Measurements from ENCODE around the gene TNNC1.

Gene TNNC1

DNA sequence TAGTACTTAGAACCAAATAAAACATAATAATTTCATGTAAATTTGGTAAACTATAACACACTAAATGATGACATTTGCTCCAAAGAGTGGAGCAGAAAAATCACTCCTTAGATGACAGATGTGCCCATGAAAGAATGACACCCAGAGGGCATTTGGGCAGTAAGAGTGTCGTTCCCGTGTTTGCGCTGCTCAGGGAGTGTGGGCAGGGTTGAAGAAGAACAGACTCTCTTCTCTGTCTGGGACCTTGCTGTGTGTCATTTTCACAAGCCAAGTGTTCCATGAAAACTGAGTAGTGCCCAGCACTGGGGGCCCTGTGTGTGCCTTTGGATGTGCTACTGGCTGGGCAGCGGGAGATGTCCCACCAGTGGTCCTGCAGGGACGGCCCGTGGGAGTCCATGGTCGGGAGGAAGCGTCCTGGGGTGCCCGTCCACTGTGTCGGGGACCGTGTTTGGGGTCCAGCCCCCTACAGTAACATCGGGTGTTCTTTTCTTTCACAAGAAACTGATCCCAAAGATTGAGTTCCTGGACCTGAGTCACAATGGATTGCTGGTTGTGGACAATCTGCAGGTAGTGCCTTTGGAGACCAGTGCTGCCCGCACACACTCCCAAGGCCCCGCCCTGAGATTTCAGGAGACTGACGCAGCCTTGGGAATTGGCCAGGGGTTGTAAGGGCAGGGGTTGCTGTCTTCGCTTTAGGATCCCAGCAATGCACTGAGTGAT is 23.4 kb upstream of the TNNC1 start:
- TF ChIP-seq, protein P1, sequence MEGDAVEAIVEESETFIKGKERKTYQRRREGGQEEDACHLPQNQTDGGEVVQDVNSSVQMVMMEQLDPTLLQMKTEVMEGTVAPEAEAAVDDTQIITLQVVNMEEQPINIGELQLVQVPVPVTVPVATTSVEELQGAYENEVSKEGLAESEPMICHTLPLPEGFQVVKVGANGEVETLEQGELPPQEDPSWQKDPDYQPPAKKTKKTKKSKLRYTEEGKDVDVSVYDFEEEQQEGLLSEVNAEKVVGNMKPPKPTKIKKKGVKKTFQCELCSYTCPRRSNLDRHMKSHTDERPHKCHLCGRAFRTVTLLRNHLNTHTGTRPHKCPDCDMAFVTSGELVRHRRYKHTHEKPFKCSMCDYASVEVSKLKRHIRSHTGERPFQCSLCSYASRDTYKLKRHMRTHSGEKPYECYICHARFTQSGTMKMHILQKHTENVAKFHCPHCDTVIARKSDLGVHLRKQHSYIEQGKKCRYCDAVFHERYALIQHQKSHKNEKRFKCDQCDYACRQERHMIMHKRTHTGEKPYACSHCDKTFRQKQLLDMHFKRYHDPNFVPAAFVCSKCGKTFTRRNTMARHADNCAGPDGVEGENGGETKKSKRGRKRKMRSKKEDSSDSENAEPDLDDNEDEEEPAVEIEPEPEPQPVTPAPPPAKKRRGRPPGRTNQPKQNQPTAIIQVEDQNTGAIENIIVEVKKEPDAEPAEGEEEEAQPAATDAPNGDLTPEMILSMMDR (conservative IDR thresholded peaks at IDR 0.05): no peak
- no peak overlapping the region for H3K27ac ChIP-seq

GRCh38 chr3:52473026-52473425 is 19.2 kb upstream of the TNNC1 start:
- peak overlapping the region; percentile 98; the same call in 1 of the 2 replicates for H3K27ac ChIP-seq
- TF ChIP-seq, protein P1 (conservative IDR thresholded peaks at IDR 0.05): no peak

DNA sequence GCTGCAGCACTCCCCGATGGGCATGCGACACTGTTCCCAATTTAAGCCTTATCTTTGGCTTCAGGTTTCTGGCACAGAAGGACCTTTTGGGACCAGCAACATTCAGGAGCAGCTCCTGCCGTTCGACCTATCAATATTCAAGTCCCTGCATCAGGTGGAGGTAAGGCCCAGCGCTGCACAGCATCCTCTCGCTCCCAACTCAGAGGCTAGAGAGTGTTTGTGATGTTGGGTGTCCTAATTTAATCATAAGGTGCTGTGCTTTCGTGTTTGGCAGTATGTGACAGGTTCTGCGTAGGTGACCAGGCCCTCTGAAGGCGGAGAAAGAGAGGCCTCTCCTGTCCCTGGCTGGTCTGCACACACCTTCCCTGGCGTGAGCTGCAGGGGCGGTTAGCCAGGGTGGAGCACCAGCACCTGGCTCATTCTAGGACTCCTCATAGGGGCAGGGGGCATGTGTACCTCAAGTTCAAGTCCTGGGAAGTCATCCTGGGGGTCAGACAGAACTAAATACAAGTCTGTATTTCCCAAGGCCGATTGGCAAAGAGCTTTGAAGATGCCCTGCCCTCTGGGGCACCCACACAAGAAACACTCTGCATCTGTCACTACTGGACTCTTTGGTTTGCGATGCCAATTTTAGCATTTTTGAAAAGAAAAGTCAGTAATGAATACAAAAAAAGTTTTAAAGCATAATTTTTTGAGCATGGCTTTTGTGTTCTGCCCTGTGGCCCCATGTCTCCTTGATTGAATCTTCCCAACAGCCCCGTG is 18.6 kb upstream of the TNNC1 start:
- TF ChIP-seq, protein P1 (conservative IDR thresholded peaks at IDR 0.05): peak; percentile 20; the same call in 1 of the 2 replicates
- peak overlapping the region; percentile 98 for H3K27ac ChIP-seq

DNA sequence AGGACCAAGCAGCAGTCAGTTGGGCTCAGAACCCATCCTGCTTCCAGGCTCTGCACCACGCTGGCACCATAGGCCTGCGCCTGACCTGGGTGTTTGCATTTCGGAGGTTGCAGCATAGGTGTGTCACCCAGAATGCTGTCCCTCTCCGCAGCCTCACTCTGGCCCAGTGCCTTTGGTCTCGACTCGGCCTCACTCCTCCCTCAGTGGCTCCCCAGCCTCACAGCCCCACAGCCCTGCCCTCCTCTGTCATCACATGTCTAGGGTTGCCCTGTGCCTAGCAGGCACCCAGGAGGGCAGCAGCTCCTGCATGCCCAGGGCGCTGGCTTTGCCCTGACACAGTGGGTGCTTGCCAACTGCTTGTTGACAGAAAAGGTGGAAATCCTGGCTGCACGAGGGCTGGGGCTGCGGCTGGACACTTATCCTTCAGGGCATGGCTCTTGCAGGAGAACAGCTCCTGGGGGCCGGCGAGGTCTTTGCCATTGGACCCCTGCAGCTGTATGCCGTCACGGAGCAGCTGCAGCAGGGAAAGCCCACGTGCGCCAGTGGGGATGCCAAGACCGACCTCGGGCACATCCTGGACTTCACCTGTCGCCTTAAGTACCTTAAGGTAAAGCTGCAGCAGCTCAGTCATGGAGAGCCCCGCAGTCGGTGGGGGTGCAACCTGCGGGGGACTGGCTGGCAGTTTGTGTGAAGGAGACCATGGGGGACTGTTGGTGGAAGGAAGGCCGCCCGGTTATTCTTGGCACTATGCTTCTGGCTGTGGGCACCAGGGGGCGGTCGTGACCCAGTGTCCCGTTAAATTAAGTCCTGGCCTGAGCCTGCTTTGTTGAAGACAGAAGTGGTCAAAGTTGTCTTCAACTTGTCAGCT is 17.8 kb upstream of the TNNC1 start:
- TF ChIP-seq, protein P1 (conservative IDR thresholded peaks at IDR 0.05): peak; percentile 71
- H3K27ac ChIP-seq: peak overlapping the region; percentile 98

- H3K27ac ChIP-seq: peak overlapping the region; percentile 98
- TF ChIP-seq, protein P1 (conservative IDR thresholded peaks at IDR 0.05): no peak
Observed at GRCh38 chr3:52470920-52471319, 17.1 kb upstream of the TNNC1 start.

DNA sequence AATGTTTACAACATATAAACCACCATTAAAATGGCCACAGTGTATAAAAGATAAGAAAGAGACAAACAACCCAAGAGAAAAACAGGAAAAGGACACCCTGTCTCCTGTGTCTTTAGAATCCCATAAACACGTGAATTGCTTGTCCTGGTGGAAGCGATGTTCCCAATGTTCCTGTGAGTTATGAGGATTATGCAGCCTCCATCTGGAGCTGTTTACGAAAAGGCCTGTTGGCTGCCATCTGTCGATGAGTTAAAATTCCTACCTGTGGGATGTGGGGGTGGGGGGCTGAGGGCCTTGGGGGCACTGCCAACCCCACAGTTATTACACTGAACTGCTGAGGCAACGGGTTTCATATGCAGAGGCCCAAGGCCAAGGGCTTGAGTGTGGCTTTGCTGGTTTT is 15.2 kb upstream of the TNNC1 start:
- peak overlapping the region; percentile 98 for H3K27ac ChIP-seq
- TF ChIP-seq, protein P1 (conservative IDR thresholded peaks at IDR 0.05): no peak

DNA sequence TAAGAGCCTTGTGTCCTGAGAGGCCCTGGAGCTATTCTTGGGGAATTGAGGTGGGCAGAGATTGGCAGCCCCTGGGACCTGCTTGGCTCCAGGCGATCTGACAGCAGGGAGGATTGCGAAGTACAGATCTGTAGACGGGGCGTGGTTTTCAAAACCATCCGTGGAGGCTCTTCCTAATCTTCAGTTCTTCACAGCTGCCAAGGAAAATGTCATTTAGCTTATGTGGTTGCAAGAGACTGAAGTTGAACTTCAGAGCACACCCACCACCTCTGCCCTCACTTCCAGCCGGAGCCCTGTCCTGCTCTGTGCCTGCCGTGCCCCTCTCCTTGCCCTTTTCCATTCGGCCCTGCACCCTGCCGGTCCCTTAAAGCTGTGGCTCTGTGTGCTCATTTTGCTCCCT is 14.5 kb upstream of the TNNC1 start:
- H3K27ac ChIP-seq: peak overlapping the region; percentile 98
- TF ChIP-seq, protein P1 (conservative IDR thresholded peaks at IDR 0.05): no peak

Measured in VCaP (cell line).